ENCODE results near the gene KIAA1191.
"Not testable (repeated sequence)": the region's sequence is repeated elsewhere in the genome, so short reads cannot be mapped to it uniquely, and the experiment has no call there.

Gene KIAA1191

GRCh38 chr5:176305356-176305755 lies 56.2 kb downstream of the KIAA1191 start:
- DNase-seq: not testable (repeated sequence)
